GM12878 (cell line): Measurements from ENCODE around the gene ZFR. TPM values are rescaled to one million over a fixed set of nuclear protein-coding genes. Genes with fewer than 3 reads are reported as not detected.

Experiments used
- ATAC-seq: fragments of 200-7000 bp; cut with Tn5 transposase; 3 replicates; pipeline ENCODE4 v1.9.1; 2020; ENCODE audit warnings: mild to moderate bottlenecking, moderate library complexity
- BruUV-seq: library from RNA; stranded (reverse); fragments of 400-500 nt; replicated peaks from 2 replicates; lab custom pipeline; 2021; lab: Mats Ljungman, UMichigan
- CTCF ChIA-PET: fragments of 300-600 bp; sonication (Branson Sonifier 250); formaldehyde crosslinking; extraction: SDS; loops from one replicate; lab custom pipeline; 2021; ENCODE audit warnings: inconsistent platforms; lab: Yijun Ruan, JAX
- POLR2A ChIA-PET: fragments of 350-600 bp; formaldehyde crosslinking; extraction: SDS; loops from one replicate; lab custom pipeline; 2021; ENCODE audit warnings: inconsistent platforms; lab: Charles Lee
- RAD21 ChIA-PET: fragments of 300-600 bp; sonication (Branson Sonifier 250); formaldehyde crosslinking; loops from one replicate; lab custom pipeline; 2023; ENCODE audit warnings: antibody characterized with exemption; ENCODE audit not compliant: unreplicated experiment; lab: Charles Lee
- SMC1A ChIA-PET: fragments of 300-600 bp; sonication (Branson Sonifier 250); formaldehyde crosslinking; loops from one replicate; lab custom pipeline; 2023; ENCODE audit not compliant: unreplicated experiment, uncharacterized antibody; lab: Charles Lee
- DNase-seq: peaks from one replicate; pipeline ENCODE4 v3.0.0-alpha.2; 2011; ENCODE audit warnings: low read depth, low spot score
- FAIRE-seq: peaks from 3 replicates; lab custom pipeline; 2011; peaks lifted over from hg19 to GRCh38; lab: Jason Lieb, UNC
- H2AFZ ChIP-seq: 2 replicates; pipeline ENCODE4 v1.6.0; 2011; ENCODE audit warnings: low read depth, low read length, control low read depth; ENCODE audit not compliant: control insufficient read depth
- H3K27ac ChIP-seq: 2 replicates; pipeline ENCODE4 v1.5.1; 2011; ENCODE audit warnings: control low read depth; ENCODE audit not compliant: control insufficient read depth, insufficient read depth
- H3K27me3 ChIP-seq, 2 experiments: replicated peaks in 1 of 2; 2 replicates each; pipeline versions ENCODE4 v1.6.0 to v1.6.1; 2011; ENCODE audit warnings: low read length in 1 of 2; ENCODE audit not compliant: control insufficient read depth in 2 of 2, insufficient read depth in 2 of 2
- H3K36me3 ChIP-seq, 2 experiments: 2 replicates each; pipeline ENCODE4 v1.5.1; 2011; ENCODE audit warnings: low read length in 1 of 2; ENCODE audit not compliant: control insufficient read depth in 2 of 2, insufficient read depth in 2 of 2
- H3K4me1 ChIP-seq: 2 replicates; pipeline ENCODE4 v1.6.1; 2011; ENCODE audit warnings: mild to moderate bottlenecking, low read length, moderate library complexity, mixed read lengths; ENCODE audit not compliant: control insufficient read depth, insufficient read depth
- H3K4me2 ChIP-seq: 2 replicates; pipeline ENCODE4 v1.6.0; 2011; ENCODE audit warnings: control low read depth; ENCODE audit not compliant: control insufficient read depth, insufficient read depth
- H3K4me3 ChIP-seq: fragments of 200-600 bp; sonication (generic); 2 replicates; pipeline ENCODE4 v1.5.1; 2016
- H3K79me2 ChIP-seq: 2 replicates; pipeline ENCODE4 v1.6.0; 2011; ENCODE audit warnings: low read length; ENCODE audit not compliant: control insufficient read depth, insufficient read depth
- H3K9ac ChIP-seq: 2 replicates; pipeline ENCODE4 v1.8.0; 2011; ENCODE audit warnings: low read length, control low read depth, mixed read lengths; ENCODE audit not compliant: control insufficient read depth, insufficient read depth
- H3K9me3 ChIP-seq: replicated peaks from 3 replicates; pipeline ENCODE4 v1.5.1; 2011; ENCODE audit warnings: mild to moderate bottlenecking, low read length; ENCODE audit not compliant: control insufficient read depth, insufficient read depth
- H4K20me1 ChIP-seq: 2 replicates; pipeline ENCODE4 v1.6.0; 2011; ENCODE audit not compliant: control insufficient read depth, insufficient read depth
- CBX5 ChIP-seq: sonication (generic); IDR thresholded peaks from 2 replicates; pipeline ENCODE4 v1.6.1; 2016; ENCODE audit warnings: low read depth, moderate library complexity, mild to moderate bottlenecking, inconsistent platforms
- CHD1 ChIP-seq: IDR thresholded peaks from 2 replicates; pipeline ENCODE4 v1.6.1; 2012; ENCODE audit warnings: low read depth, low read length, improper control_type of control experiment
- EGR1 ChIP-seq, 2 experiments: IDR thresholded peaks; 1 replicate in 1 of 2; 2 replicates in 1 of 2; pipeline ENCODE4 v1.6.1; 2011 to 2012; ENCODE audit warnings: low read depth in 2 of 2, low read length in 2 of 2, borderline replicate concordance in 1 of 2, mild to moderate bottlenecking in 1 of 2, moderate library complexity in 1 of 2
- JUNB ChIP-seq: IDR thresholded peaks from 2 replicates; pipeline ENCODE4 v1.6.1; 2016; ENCODE audit warnings: antibody characterized with exemption, mild to moderate bottlenecking
- SREBF2 ChIP-seq: IDR thresholded peaks from 2 replicates; pipeline ENCODE4 v1.6.1; 2012; ENCODE audit warnings: mild to moderate bottlenecking, low read length
- STAT3 ChIP-seq: IDR thresholded peaks from 2 replicates; pipeline ENCODE4 v1.6.1; 2011; ENCODE audit warnings: low read depth, low read length, improper control_type of control experiment
- ZNF384 ChIP-seq: IDR thresholded peaks from 2 replicates; pipeline ENCODE4 v1.6.1; 2012; ENCODE audit warnings: low read depth, mild to moderate bottlenecking, low read length, improper control_type of control experiment, borderline replicate concordance
- WGBS: methylation state at CpG from one replicate; pipeline ENCODE4 v1.1.6; 2016; ENCODE audit warnings: low lambda C conversion rate; ENCODE audit not compliant: insufficient replicate concordance, insufficient coverage; ENCODE audit errors: missing lambda C conversion rate; 5-methylcytosine and 5-hydroxymethylcytosine counted together
- in situ Hi-C: fragments of 300-500 bp; cut with MboI; formaldehyde crosslinking; loops from 9 replicates; pipeline ENCODE4 v1.14.3; 2018; ENCODE audit warnings: mixed read lengths
- intact Hi-C: fragments of 100-400 bp; cut with micrococcal nuclease; formaldehyde crosslinking; loops from one replicate; pipeline ENCODE4 v1.14.2; 2022; ENCODE audit not compliant: unreplicated experiment
- polyA plus RNA-seq, 11 experiments: library from polyadenylated mRNA; depleted of rRNA in 4 of 11; unstranded in 6 of 11; stranded (reverse) in 5 of 11; fragments of >200 nt; fragmentation: Nextera tagmentation in 4 of 11; fragmentation: Illumina TruSeq in 1 of 11; extraction: Ambion mirVana in 4 of 11; extraction: Trizol in 1 of 11; gene quantifications; 1 replicate in 1 of 11; 2 replicates in 10 of 11; pipeline versions ENCODE4 v1.2.1 to v1.2.3, GENCODE V29; 2011 to 2016; ENCODE audit warnings: inconsistent platforms in 2 of 11, missing spikeins in 2 of 11, low read depth in 1 of 11
- total RNA-seq, 4 experiments: library from RNA; depleted of rRNA in 3 of 4; stranded (reverse); fragments of >200 nt in 3 of 4; fragmentation: Illumina TruSeq in 1 of 4; extraction: Trizol in 1 of 4; gene quantifications; 2 replicates each; pipeline versions ENCODE4 v1.2.1 to v1.2.3, GENCODE V29; 2013 to 2021

ZFR gene
- total and polyA plus RNA-seq, 10 of the 15 experiments (the other 5 are each of a cell fraction or from before 2014, with no cell fraction given) = 33.7 to 90.6 (median 72.9) TPM

GRCh38 chr5:32319926-32320543 lies 124.5 kb downstream of the ZFR start:
- no peak overlapping the region for H3K27ac ChIP-seq
- no peak overlapping the region for H3K4me2 ChIP-seq
- H3K4me3 ChIP-seq = no peak overlapping the region
- H3K79me2 ChIP-seq = no peaks in the 10 kb centered on the region
- TF ChIP-seq CHD1 (no peak), JUNB (no peak), EGR1 (IDR thresholded peaks at IDR 0.05; ENCODE audit: borderline replicate concordance in 1 of 2, low read depth in 2 of 2, low read length in 2 of 2) (no peak), STAT3 (no peak), SREBF2 (no peak), ZNF384 (no peak), CBX5 (no peak)
- ChIA-PET RAD21 (interaction anchor here (0.6 to 1.0 kb wide), 2 partner anchors 9 to 87 kb away, joined by 3 to 4 read pairs; no protein-coding TSS in a partner anchor), SMC1A (no interaction called here), POLR2A (no interaction called here), CTCF (interaction anchor here (1.1 to 1.2 kb wide), 2 partner anchors 10 to 88 kb away, joined by 3 to 9 read pairs; no protein-coding TSS in a partner anchor)
- BruUV-seq = no TSS peak
- no peak overlapping the region for H3K9ac ChIP-seq
- 45% methylated on average over 7 of the region's 7 CpGs for WGBS
- no peaks in the 10 kb centered on the region for H4K20me1 ChIP-seq
- H3K4me1 ChIP-seq = no peaks in the 10 kb centered on the region; the same call in 1 of the 2 replicates
- no peaks in the 10 kb centered on the region for H3K36me3 ChIP-seq
- FAIRE-seq (no peak), ATAC-seq (no peak), DNase-seq (no peak)
- intact Hi-C loops (no loop called here), in situ Hi-C loops (no loop called here)
- peaks cover 9% of the 10 kb centered on the region; the same call in 2 of the 3 replicates for H3K9me3 ChIP-seq
- no peaks in the 10 kb centered on the region for H3K27me3 ChIP-seq
- H2AFZ ChIP-seq = no peak overlapping the region
